ENCODE results near the gene MATK. TPM values are rescaled to one million over a fixed set of nuclear protein-coding genes. Genes with fewer than 3 reads are reported as not detected.

The MATK gene
- total RNA-seq, 2 donors from 2014 or later = 0.78 TPM; not detected in 1

- WGBS, 2 donors = 52 to 71% methylated on average over 3 to 12 of the region's 13 CpGs
- H3K9me3 ChIP-seq = no peaks in the 10 kb centered on the region
- peaks cover 0 to 17% of the 10 kb centered on the region in 2 donors for H3K27me3 ChIP-seq
- intact Hi-C loops (cut with DNase I) = no loop called here
- peaks cover 9% of the 10 kb centered on the region for H3K4me1 ChIP-seq
- ATAC-seq (no peak), DNase-seq (no peak)
- no peak overlapping the region for H3K27ac ChIP-seq
- H3K36me3 ChIP-seq (replicated peaks in 1 of 2; ENCODE audit: insufficient read depth in 1 of 2, low read depth in 2 of 2) = no peaks in the 10 kb centered on the region
- no peak for TF ChIP-seq POLR2A (IDR thresholded peaks at IDR 0.05)
- no peak for TF ChIP-seq CTCF (IDR thresholded peaks at IDR 0.05)
- no peak overlapping the region for H3K4me3 ChIP-seq
Observed at GRCh38 chr19:3804429-3804828, 18.2 kb upstream of the MATK start.

- WGBS, 2 donors = 45 to 50% methylated on average over 6 to 8 of the region's 10 CpGs
- Histone ChIP-seq H3K27me3 (peaks cover 0 to 17% of the 10 kb centered on the region in 2 donors), H3K36me3 (replicated peaks in 1 of 2; ENCODE audit: insufficient read depth in 1 of 2, low read depth in 2 of 2) (no peaks in the 10 kb centered on the region), H3K9me3 (no peaks in the 10 kb centered on the region), H3K4me3 (no peak overlapping the region), H3K27ac (no peak overlapping the region), H3K4me1 (peaks cover 9% of the 10 kb centered on the region)
- intact Hi-C loops (cut with DNase I) = no loop called here
- ATAC-seq = no peak
- no peak for DNase-seq
- TF ChIP-seq CTCF (IDR thresholded peaks at IDR 0.05) (no peak), POLR2A (IDR thresholded peaks at IDR 0.05) (no peak)
Observed at GRCh38 chr19:3803986-3804385, 17.8 kb upstream of the MATK start.

GRCh38 chr19:3803114-3803888, 17.1 kb upstream of the MATK start:
- TF ChIP-seq CTCF (IDR thresholded peaks at IDR 0.05) (no peak), POLR2A (IDR thresholded peaks at IDR 0.05) (no peak)
- peaks cover 9% of the 10 kb centered on the region for H3K4me1 ChIP-seq
- no peak overlapping the region for H3K27ac ChIP-seq
- H3K9me3 ChIP-seq = no peaks in the 10 kb centered on the region
- 67 to 79% methylated on average over 16 to 18 of the region's 24 CpGs for WGBS, 2 donors
- no peaks in the 10 kb centered on the region for H3K36me3 ChIP-seq (replicated peaks in 1 of 2; ENCODE audit: insufficient read depth in 1 of 2, low read depth in 2 of 2)
- DNase-seq (no peak), ATAC-seq (no peak)
- intact Hi-C loops (cut with DNase I) = no loop called here
- peaks cover 0 to 17% of the 10 kb centered on the region in 2 donors for H3K27me3 ChIP-seq
- no peak overlapping the region for H3K4me3 ChIP-seq

GRCh38 chr19:3801412-3802096, 15.4 kb upstream of the MATK start:
- no peaks in the 10 kb centered on the region for H3K9me3 ChIP-seq
- no peak overlapping the region for H3K4me3 ChIP-seq
- DNase-seq (peak in 3 of 4 donors; percentile 21 to 31 (median 25)), ATAC-seq (peak; percentile 30)
- H3K27ac ChIP-seq = no peak overlapping the region
- no peaks in the 10 kb centered on the region for H3K36me3 ChIP-seq (replicated peaks in 1 of 2; ENCODE audit: insufficient read depth in 1 of 2, low read depth in 2 of 2)
- peaks cover 0 to 17% of the 10 kb centered on the region in 2 donors for H3K27me3 ChIP-seq
- intact Hi-C loops (cut with DNase I) = no loop called here
- TF ChIP-seq CTCF (IDR thresholded peaks at IDR 0.05) (no peak), POLR2A (IDR thresholded peaks at IDR 0.05) (no peak)
- WGBS, 2 donors = 3 to 17% methylated on average over 1 to 45 of the region's 46 CpGs
- peaks cover 9% of the 10 kb centered on the region for H3K4me1 ChIP-seq

Measured in body of pancreas (tissue), 4 donors.